Measurements from ENCODE around the gene THBD.
"Not testable (repeated sequence)": the region's sequence is repeated elsewhere in the genome, so short reads cannot be mapped to it uniquely, and the experiment has no call there.

Gene THBD

GRCh38 chr20:23033918-23034317 lies 15.6 kb downstream of the THBD start:
- DNase-seq, result no peak

GRCh38 chr20:23032750-23033078 lies 16.8 kb downstream of the THBD start:
- DNase-seq, result no peak

- no peak for DNase-seq
These were observed 17.3 kb downstream of the THBD start for GRCh38 chr20:23032056-23032749.

GRCh38 chr20:23031346-23031745 lies 18.1 kb downstream of the THBD start:
- no peak for DNase-seq

- DNase-seq, result no peak
These were observed 20.1 kb downstream of the THBD start for GRCh38 chr20:23029324-23029723.

GRCh38 chr20:23028392-23028791 lies 21.1 kb downstream of the THBD start:
- no peak for DNase-seq

GRCh38 chr20:23027721-23028120 lies 21.8 kb downstream of the THBD start:
- DNase-seq, result no peak

- not testable (repeated sequence) for DNase-seq
These were observed 24.0 kb downstream of the THBD start for GRCh38 chr20:23025503-23025902.

GRCh38 chr20:23024701-23025100 lies 24.8 kb downstream of the THBD start:
- no peak for DNase-seq

- DNase-seq, result no peak
These were observed 25.8 kb downstream of the THBD start for GRCh38 chr20:23023621-23024177.

- no peak for DNase-seq
These were observed 26.6 kb downstream of the THBD start for GRCh38 chr20:23022849-23023248.

GRCh38 chr20:23021951-23022350 lies 27.5 kb downstream of the THBD start:
- DNase-seq, result no peak

- no peak for DNase-seq
These were observed 27.9 kb downstream of the THBD start for GRCh38 chr20:23021541-23021940.

GRCh38 chr20:23020230-23021018 lies 29.0 kb downstream of the THBD start:
- DNase-seq, result no peak

GRCh38 chr20:23019403-23019802 lies 30.1 kb downstream of the THBD start:
- no peak for DNase-seq

- no peak for DNase-seq
These were observed 30.5 kb downstream of the THBD start for GRCh38 chr20:23018941-23019340.

GRCh38 chr20:23018432-23018831 lies 31.0 kb downstream of the THBD start:
- no peak for DNase-seq

- no peak for DNase-seq
These were observed 32.0 kb downstream of the THBD start for GRCh38 chr20:23017516-23017915.

- no peak for DNase-seq
These were observed 36.0 kb downstream of the THBD start for GRCh38 chr20:23013429-23013828.

- no peak for DNase-seq
These were observed 38.3 kb downstream of the THBD start for GRCh38 chr20:23011008-23011721.

- DNase-seq, result no peak
These were observed 39.4 kb downstream of the THBD start for GRCh38 chr20:23010096-23010495.

- no peak for DNase-seq
These were observed 39.8 kb downstream of the THBD start for GRCh38 chr20:23009636-23010035.

- DNase-seq, result no peak
These were observed 40.8 kb downstream of the THBD start for GRCh38 chr20:23008667-23009066.
